SK-N-MC (cell line): ENCODE data around the gene DPEP1.

Experiments
- EZH2 ChIP-seq: fragments of 200-600 bp; sonication (generic); IDR thresholded peaks from one replicate; pipeline ENCODE4 v1.6.1; 2017; ENCODE audit warnings: antibody characterized with exemption
- FOXP2 ChIP-seq: optimal IDR thresholded peaks from 2 replicates; pipeline ENCODE3; 2011; ENCODE audit warnings: mild to moderate bottlenecking, moderate library complexity; ENCODE audit not compliant: insufficient read depth; ENCODE audit errors: extremely low read length, control extremely low read depth
- POLR2AphosphoS5 ChIP-seq: IDR thresholded peaks from 2 replicates; pipeline ENCODE4 v1.6.1; 2012; ENCODE audit warnings: mild to moderate bottlenecking, low read depth, low read length, borderline replicate concordance

- TF ChIP-seq EZH2 (no peak), POLR2AphosphoS5 (no peak), FOXP2 (no peak)
Measured at GRCh38 chr16:89570342-89570923, 43.0 kb upstream of the DPEP1 start.
